Measurements from ENCODE around the gene RAB6A. TPM values are rescaled to one million over a fixed set of nuclear protein-coding genes. Genes with fewer than 3 reads are reported as not detected.
"Not testable (repeated sequence)": the region's sequence is repeated elsewhere in the genome, so short reads cannot be mapped to it uniquely, and the experiment has no call there.

The RAB6A gene
- total RNA-seq, 4 donors from 2014 or later = 49.0 to 232 (median 206) TPM

GRCh38 chr11:73779084-73779902 lies 18.4 kb upstream of the RAB6A start:
- in situ Hi-C loops (cut with MboI; ENCODE audit: low pct_ligation_motif_present in 1 of 4, low pct_unique_long_range_greater_than_20kb in 1 of 4, low sequenced_read_pairs in 3 of 4) = no loop called here
- 0 to 1% methylated on average over 8 to 18 of the region's 30 CpGs for WGBS, 2 donors (ENCODE audit: low coverage in 1 of 2)
- DNase-seq = peak; percentile 98
- Histone ChIP-seq H3K4me1 (peaks cover 4 to 10% (median 7%) of the 10 kb centered on the region in 4 donors), H3K9me3 (no peaks in the 10 kb centered on the region), H3K36me3 (no peaks in the 10 kb centered on the region), H3K27ac (peak overlapping the region; percentile 91 to 96 (median 95)), H3K27me3 (no peaks in the 10 kb centered on the region), H3K4me3 (peak overlapping the region; percentile 46 to 70 (median 58))
- TF ChIP-seq EP300 (IDR thresholded peaks at IDR 0.05; ENCODE audit: low read depth) (no peak), CTCF (IDR thresholded peaks at IDR 0.05) (peak in 1 of 5 experiments; percentile 31), POLR2A (IDR thresholded peaks at IDR 0.05) (peak; percentile 65), POLR2AphosphoS5 (IDR thresholded peaks at IDR 0.05) (peak; percentile 62 to 95 (median 94))
- intact Hi-C loops (cut with DNase I; ENCODE audit: low total_unique reads) = loop anchor here (1.0 kb wide), 1 partner anchor 18 kb away; the partner anchor contains the start of gene RAB6A

GRCh38 chr11:73770811-73771210 lies 9.9 kb upstream of the RAB6A start:
- H3K4me1 ChIP-seq; H3K4me3 ChIP-seq; H3K27me3 ChIP-seq; H3K36me3 ChIP-seq; H3K27ac ChIP-seq; in situ Hi-C loops (cut with MboI; ENCODE audit: low pct_ligation_motif_present in 1 of 4, low pct_unique_long_range_greater_than_20kb in 1 of 4, low sequenced_read_pairs in 3 of 4); H3K9me3 ChIP-seq; intact Hi-C loops (cut with DNase I; ENCODE audit: low total_unique reads); DNase-seq: not testable (repeated sequence)
- WGBS, 2 donors (ENCODE audit: low coverage in 1 of 2) = 93 to 94% methylated on average over 6 to 7 of the region's 7 CpGs

GRCh38 chr11:73766763-73767162 lies 5.9 kb upstream of the RAB6A start:
- Histone ChIP-seq H3K36me3 (no peaks in the 10 kb centered on the region), H3K27ac (no peak overlapping the region), H3K9me3 (no peaks in the 10 kb centered on the region), H3K27me3 (no peaks in the 10 kb centered on the region), H3K4me3 (no peak overlapping the region), H3K4me1 (peaks cover 0 to under 1% (median 0%) of the 10 kb centered on the region in 4 donors)
- intact Hi-C loops (cut with DNase I; ENCODE audit: low total_unique reads) = no loop called here
- TF ChIP-seq CTCF (IDR thresholded peaks at IDR 0.05) (no peak), EP300 (IDR thresholded peaks at IDR 0.05; ENCODE audit: low read depth) (no peak), POLR2AphosphoS5 (IDR thresholded peaks at IDR 0.05) (no peak), POLR2A (IDR thresholded peaks at IDR 0.05) (no peak)
- WGBS, 2 donors (ENCODE audit: low coverage in 1 of 2) = 88% methylated on average over 1 of the region's 1 CpG; no CpG with 5 or more reads in 1 of the 2 donors
- in situ Hi-C loops (cut with MboI; ENCODE audit: low pct_ligation_motif_present in 1 of 4, low pct_unique_long_range_greater_than_20kb in 1 of 4, low sequenced_read_pairs in 3 of 4) = no loop called here
- no peak for DNase-seq

- Histone ChIP-seq H3K27ac (no peak overlapping the region), H3K4me1 (peaks cover 3 to 23% (median 18%) of the 10 kb centered on the region in 4 donors), H3K4me3 (no peak overlapping the region), H3K27me3 (no peaks in the 10 kb centered on the region), H3K36me3 (no peaks in the 10 kb centered on the region), H3K9me3 (no peaks in the 10 kb centered on the region)
- TF ChIP-seq POLR2AphosphoS5 (IDR thresholded peaks at IDR 0.05) (no peak), CTCF (IDR thresholded peaks at IDR 0.05) (no peak), EP300 (IDR thresholded peaks at IDR 0.05; ENCODE audit: low read depth) (no peak), POLR2A (IDR thresholded peaks at IDR 0.05) (no peak)
- intact Hi-C loops (cut with DNase I; ENCODE audit: low total_unique reads) (no loop called here), in situ Hi-C loops (cut with MboI; ENCODE audit: low pct_ligation_motif_present in 1 of 4, low pct_unique_long_range_greater_than_20kb in 1 of 4, low sequenced_read_pairs in 3 of 4) (no loop called here)
- no peak for DNase-seq
Observed at GRCh38 chr11:73762732-73763131, 1.9 kb upstream of the RAB6A start.
